ENCODE data around the gene BRS3.
A peak's percentile ranks its signal among the peaks of the same experiment; 100 is the strongest.

BRS3 gene

GRCh38 chrX:136496186-136496763, 8.5 kb downstream of the BRS3 start:
- no peak for DNase-seq

GRCh38 chrX:136496764-136497555, 9.2 kb downstream of the BRS3 start:
- DNase-seq, result peak; percentile 86

- no peak for DNase-seq
These were observed 9.9 kb downstream of the BRS3 start, which contains the start of gene HTATSF1 for GRCh38 chrX:136497556-136498052. Gene HTATSF1 (plus strand): TSS chrX:136497592. CDS start chrX:136497685, 93 bp downstream.

- DNase-seq, result no peak
These were observed 31.3 kb downstream of the BRS3 start for GRCh38 chrX:136519069-136519468.

- DNase-seq, result no peak
These were observed 36.0 kb downstream of the BRS3 start for GRCh38 chrX:136523770-136524169.

- DNase-seq, result no peak
These were observed 38.2 kb downstream of the BRS3 start for GRCh38 chrX:136525738-136526606.

GRCh38 chrX:136528645-136529315, 41.0 kb downstream of the BRS3 start:
- no peak for DNase-seq

GRCh38 chrX:136529795-136530194, 42.0 kb downstream of the BRS3 start:
- DNase-seq, result no peak

GRCh38 chrX:136531951-136532350, 44.2 kb downstream of the BRS3 start, which contains the start of gene VGLL1:
Gene VGLL1 (plus strand): TSS chrX:136532215. CDS start chrX:136536021, 3,806 bp downstream.
- DNase-seq, result no peak

GRCh38 chrX:136534131-136534530, 46.4 kb downstream of the BRS3 start:
- no peak for DNase-seq

GRCh38 chrX:136538811-136539210, 51.1 kb downstream of the BRS3 start:
- no peak for DNase-seq

GRCh38 chrX:136540226-136540625, 52.5 kb downstream of the BRS3 start:
- DNase-seq, result no peak

- DNase-seq, result no peak
These were observed 53.5 kb downstream of the BRS3 start for GRCh38 chrX:136541294-136541693.

- DNase-seq, result no peak
These were observed 54.5 kb downstream of the BRS3 start for GRCh38 chrX:136542281-136542680.
